ENCODE measurements around the gene TMEM178B.

DNA sequence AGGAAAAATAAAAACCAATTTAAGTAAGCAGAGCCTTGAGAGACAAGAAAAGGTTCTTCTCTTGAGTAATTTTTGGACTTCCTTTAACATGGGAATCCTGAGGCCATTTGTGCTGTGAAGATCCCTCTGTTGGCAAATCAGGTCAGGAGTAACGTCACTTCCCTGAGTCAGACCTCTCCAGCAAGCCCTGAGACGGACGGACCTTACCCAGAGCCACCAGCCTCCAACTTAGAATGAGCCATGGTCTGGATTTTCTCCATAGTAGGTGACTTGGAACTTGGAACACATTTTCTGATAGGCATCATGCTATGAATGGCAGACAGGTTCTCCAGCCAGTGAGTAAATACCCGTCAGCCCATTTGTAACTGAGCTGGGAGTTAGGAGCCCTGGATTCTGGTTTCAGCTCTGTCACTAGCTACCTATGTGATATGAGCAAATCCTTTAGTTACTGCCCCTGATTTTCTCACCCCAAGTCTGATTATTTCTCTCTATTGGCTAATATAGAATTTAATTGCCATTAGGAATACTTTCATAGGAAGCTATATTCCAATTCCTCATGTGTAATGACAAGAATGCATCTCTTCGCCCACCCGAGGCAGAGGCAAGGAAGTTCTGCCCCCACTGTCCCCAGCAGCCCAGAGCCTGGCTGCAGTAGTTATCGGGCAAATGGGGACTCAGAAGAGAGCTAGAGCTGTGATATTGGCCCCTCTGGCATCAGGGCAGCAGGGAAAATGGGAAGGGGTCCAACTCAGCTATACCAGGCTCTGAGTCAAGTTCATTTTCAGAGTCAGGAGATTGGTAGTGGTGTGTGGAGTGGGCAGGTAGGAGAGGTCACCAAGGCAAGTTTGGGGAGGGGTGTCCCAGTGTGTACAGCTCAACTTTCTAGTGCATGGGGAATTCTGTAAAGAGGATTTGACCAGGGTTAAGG, 323.6 kb downstream of the TMEM178B start:
- TF ChIP-seq CEBPB (IDR thresholded peaks at IDR 0.05; ENCODE audit: borderline replicate concordance, low read depth, low read length) (no peak), ZNF432 (CRISPR knock-in tag; IDR thresholded peaks at IDR 0.05; ENCODE audit: borderline replicate concordance) (no peak), POLR2AphosphoS5 (IDR thresholded peaks at IDR 0.05; ENCODE audit: low read depth, low read length) (no peak), USF2 (IDR thresholded peaks at IDR 0.05; ENCODE audit: low read depth, low read length) (no peak), USF2 (CRISPR knock-in tag; IDR thresholded peaks at IDR 0.05; ENCODE audit: borderline replicate concordance) (no peak), SOX6 (IDR thresholded peaks at IDR 0.05) (no peak), SOX6 (CRISPR knock-in tag; IDR thresholded peaks at IDR 0.05) (no peak), NFIC (IDR thresholded peaks at IDR 0.05; ENCODE audit: low read length) (no peak), RFX5 (IDR thresholded peaks at IDR 0.05; ENCODE audit: low read depth, low read length) (no peak), ONECUT2 (CRISPR knock-in tag; IDR thresholded peaks at IDR 0.05) (no peak), IRF9 (CRISPR knock-in tag; IDR thresholded peaks at IDR 0.05; ENCODE audit: borderline replicate concordance) (no peak), RNF2 (conservative IDR thresholded peaks at IDR 0.05; ENCODE audit: low read depth) (no peak)
- TF ChIP-seq, protein P1, sequence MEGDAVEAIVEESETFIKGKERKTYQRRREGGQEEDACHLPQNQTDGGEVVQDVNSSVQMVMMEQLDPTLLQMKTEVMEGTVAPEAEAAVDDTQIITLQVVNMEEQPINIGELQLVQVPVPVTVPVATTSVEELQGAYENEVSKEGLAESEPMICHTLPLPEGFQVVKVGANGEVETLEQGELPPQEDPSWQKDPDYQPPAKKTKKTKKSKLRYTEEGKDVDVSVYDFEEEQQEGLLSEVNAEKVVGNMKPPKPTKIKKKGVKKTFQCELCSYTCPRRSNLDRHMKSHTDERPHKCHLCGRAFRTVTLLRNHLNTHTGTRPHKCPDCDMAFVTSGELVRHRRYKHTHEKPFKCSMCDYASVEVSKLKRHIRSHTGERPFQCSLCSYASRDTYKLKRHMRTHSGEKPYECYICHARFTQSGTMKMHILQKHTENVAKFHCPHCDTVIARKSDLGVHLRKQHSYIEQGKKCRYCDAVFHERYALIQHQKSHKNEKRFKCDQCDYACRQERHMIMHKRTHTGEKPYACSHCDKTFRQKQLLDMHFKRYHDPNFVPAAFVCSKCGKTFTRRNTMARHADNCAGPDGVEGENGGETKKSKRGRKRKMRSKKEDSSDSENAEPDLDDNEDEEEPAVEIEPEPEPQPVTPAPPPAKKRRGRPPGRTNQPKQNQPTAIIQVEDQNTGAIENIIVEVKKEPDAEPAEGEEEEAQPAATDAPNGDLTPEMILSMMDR (CRISPR knock-in tag; IDR thresholded peaks at IDR 0.05) = no peak
- TF ChIP-seq, protein P2, sequence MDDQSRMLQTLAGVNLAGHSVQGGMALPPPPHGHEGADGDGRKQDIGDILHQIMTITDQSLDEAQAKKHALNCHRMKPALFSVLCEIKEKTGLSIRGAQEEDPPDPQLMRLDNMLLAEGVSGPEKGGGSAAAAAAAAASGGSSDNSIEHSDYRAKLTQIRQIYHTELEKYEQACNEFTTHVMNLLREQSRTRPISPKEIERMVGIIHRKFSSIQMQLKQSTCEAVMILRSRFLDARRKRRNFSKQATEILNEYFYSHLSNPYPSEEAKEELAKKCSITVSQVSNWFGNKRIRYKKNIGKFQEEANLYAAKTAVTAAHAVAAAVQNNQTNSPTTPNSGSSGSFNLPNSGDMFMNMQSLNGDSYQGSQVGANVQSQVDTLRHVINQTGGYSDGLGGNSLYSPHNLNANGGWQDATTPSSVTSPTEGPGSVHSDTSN (CRISPR knock-in tag; IDR thresholded peaks at IDR 0.05; ENCODE audit: borderline replicate concordance) = no peak

All from HepG2 (cell line).